Nephron progenitor cell (in vitro differentiated cells): ENCODE measurements around the gene ALPL.

ENCODE experiments used
- DNase-seq: peaks from one replicate; pipeline ENCODE4 v3.0.0; 2021
- H3K27ac Mint-ChIP-seq: 2 replicates; pipeline ENCODE4 v1.8.0; 2021; ENCODE audit warnings: mild to moderate bottlenecking, moderate library complexity, mixed read lengths
- H3K27me3 Mint-ChIP-seq: 2 replicates; pipeline ENCODE4 v1.8.0; 2021; ENCODE audit warnings: mild to moderate bottlenecking, low read depth, mixed read lengths; ENCODE audit not compliant: poor library complexity
- H3K36me3 Mint-ChIP-seq: 2 replicates; pipeline ENCODE4 v1.8.0; 2021; ENCODE audit warnings: low read depth, mixed read lengths
- H3K4me1 Mint-ChIP-seq: 2 replicates; pipeline ENCODE4 v1.8.0; 2021; ENCODE audit warnings: mixed read lengths
- H3K4me3 Mint-ChIP-seq: 2 replicates; pipeline ENCODE4 v1.8.0; 2021; ENCODE audit warnings: mild to moderate bottlenecking, moderate library complexity, mixed read lengths
- H3K9me3 Mint-ChIP-seq: 2 replicates; pipeline ENCODE4 v1.8.0; 2021; ENCODE audit warnings: mild to moderate bottlenecking, moderate library complexity, mixed read lengths
- CTCF ChIP-seq: fragments of 200-600 bp; sonication (generic); IDR thresholded peaks from 2 replicates; pipeline ENCODE4 v1.5.0; 2021; ENCODE audit warnings: antibody characterized with exemption

Gene ALPL

GRCh38 chr1:21537932-21538630 is 28.9 kb downstream of the ALPL start:
- Mint-ChIP-seq H3K9me3 (no peaks in the 10 kb centered on the region), H3K27ac (peak overlapping the region; percentile 73), H3K36me3 (no peaks in the 10 kb centered on the region), H3K4me3 (no peak overlapping the region), H3K27me3 (peaks cover 11% of the 10 kb centered on the region), H3K4me1 (peaks cover 53% of the 10 kb centered on the region)
- no peak for TF ChIP-seq CTCF
- DNase-seq, result no peak

DNA sequence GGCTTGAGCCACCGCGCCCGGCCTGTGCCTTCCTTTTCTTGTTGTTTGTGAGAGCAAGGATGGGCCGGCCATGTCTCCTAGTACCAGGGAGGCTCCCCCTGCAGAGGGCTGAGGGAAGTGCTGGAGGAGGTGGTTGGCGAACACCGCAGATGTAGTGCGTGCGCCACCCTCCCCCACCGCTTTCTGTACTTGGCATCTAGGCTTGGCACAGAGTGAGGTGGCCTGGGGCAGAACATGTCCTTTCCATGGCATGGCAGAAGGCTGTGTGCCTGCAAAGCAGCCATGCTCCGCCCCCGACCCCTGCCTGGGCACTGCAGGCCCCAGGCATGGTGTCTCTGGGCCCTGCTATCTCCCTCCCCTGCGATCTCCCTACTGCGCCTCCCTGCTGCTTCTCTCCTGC is 30.7 kb downstream of the ALPL start:
- Mint-ChIP-seq H3K27ac (no peak overlapping the region), H3K4me3 (no peak overlapping the region), H3K27me3 (peaks cover 11% of the 10 kb centered on the region), H3K4me1 (peaks cover 47% of the 10 kb centered on the region), H3K36me3 (no peaks in the 10 kb centered on the region), H3K9me3 (no peaks in the 10 kb centered on the region)
- TF ChIP-seq CTCF, result peak; percentile 16
- peak; percentile 33 for DNase-seq

- Mint-ChIP-seq H3K27me3 (peaks cover 17% of the 10 kb centered on the region), H3K9me3 (no peaks in the 10 kb centered on the region), H3K4me3 (no peak overlapping the region), H3K36me3 (no peaks in the 10 kb centered on the region), H3K4me1 (peaks cover 48% of the 10 kb centered on the region), H3K27ac (no peak overlapping the region)
- no peak for DNase-seq
- no peak for TF ChIP-seq CTCF
Observed at GRCh38 chr1:21541329-21541728, 32.1 kb downstream of the ALPL start.

DNA sequence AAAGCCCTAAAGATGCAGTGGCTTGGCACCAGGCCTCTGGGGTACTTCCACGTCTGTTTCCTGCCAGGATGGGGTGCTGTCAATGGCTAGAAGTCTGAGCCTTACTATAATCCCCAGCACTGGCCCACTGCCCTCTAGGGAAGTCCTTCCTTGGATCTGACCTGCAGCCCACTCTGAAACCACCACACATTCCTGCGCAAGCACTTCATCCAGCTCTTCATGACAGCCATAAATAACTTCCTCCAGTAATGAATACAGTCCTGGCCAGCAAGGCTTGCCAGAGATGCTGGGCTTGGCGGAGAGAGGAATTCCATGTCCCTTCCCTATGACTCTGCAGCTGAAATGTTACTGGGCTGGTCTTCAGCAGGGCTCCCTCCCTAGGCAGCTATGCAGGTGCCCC is 32.6 kb downstream of the ALPL start:
- TF ChIP-seq CTCF, result no peak
- Mint-ChIP-seq H3K27me3 (peaks cover 17% of the 10 kb centered on the region), H3K27ac (peak overlapping the region; percentile 45), H3K4me1 (peaks cover 46% of the 10 kb centered on the region), H3K36me3 (no peaks in the 10 kb centered on the region), H3K9me3 (no peaks in the 10 kb centered on the region), H3K4me3 (no peak overlapping the region)
- DNase-seq, result no peak

- Mint-ChIP-seq H3K27ac (peak overlapping the region; percentile 15), H3K9me3 (no peaks in the 10 kb centered on the region), H3K36me3 (no peaks in the 10 kb centered on the region), H3K27me3 (peaks cover 13% of the 10 kb centered on the region), H3K4me3 (no peak overlapping the region), H3K4me1 (peaks cover 38% of the 10 kb centered on the region)
- no peak for DNase-seq
- no peak for TF ChIP-seq CTCF
Observed at GRCh38 chr1:21543598-21543997, 34.4 kb downstream of the ALPL start.

- DNase-seq, result no peak
- H3K4me1 Mint-ChIP-seq, result peaks cover 36% of the 10 kb centered on the region
- no peak for TF ChIP-seq CTCF
- peaks cover 11% of the 10 kb centered on the region for H3K27me3 Mint-ChIP-seq
- H3K36me3 Mint-ChIP-seq, result no peaks in the 10 kb centered on the region
- H3K27ac Mint-ChIP-seq, result peak overlapping the region; percentile 36
- no peak overlapping the region for H3K4me3 Mint-ChIP-seq
- no peaks in the 10 kb centered on the region for H3K9me3 Mint-ChIP-seq
Observed at GRCh38 chr1:21544095-21544494, 34.9 kb downstream of the ALPL start.
